H1 (cell line): ENCODE results near the gene CENPW. TPM values are rescaled to one million over a fixed set of nuclear protein-coding genes. Genes with fewer than 3 reads are reported as not detected.

ENCODE experiments used
- BCL11A ChIP-seq, 2 experiments: IDR thresholded peaks; one replicate each; pipeline ENCODE4 v1.6.1; 2011; ENCODE audit warnings: low read depth in 2 of 2, low read length in 2 of 2, mild to moderate bottlenecking in 2 of 2
- BRCA1 ChIP-seq: IDR thresholded peaks from 2 replicates; pipeline ENCODE4 v1.6.1; 2012; ENCODE audit warnings: low read depth, low read length, improper control_type of control experiment
- CHD1 ChIP-seq: IDR thresholded peaks from 2 replicates; pipeline ENCODE4 v1.6.1; 2012; ENCODE audit warnings: low read depth, low read length, improper control_type of control experiment
- GABPA ChIP-seq: IDR thresholded peaks from 2 replicates; pipeline ENCODE4 v1.6.1; 2011; ENCODE audit warnings: mild to moderate bottlenecking, low read length, moderate library complexity, borderline replicate concordance; ENCODE audit not compliant: insufficient read depth
- KDM1A ChIP-seq: fragments of 200-600, 300-600 bp; sonication (generic); IDR thresholded peaks from 2 replicates; pipeline ENCODE4 v1.7.1; 2016; ENCODE audit warnings: mild to moderate bottlenecking, low read length, borderline replicate concordance
- SIRT6 ChIP-seq: IDR thresholded peaks from one replicate; pipeline ENCODE4 v1.7.1; 2012; ENCODE audit warnings: low read length, inconsistent platforms
- TBP ChIP-seq: IDR thresholded peaks from 2 replicates; pipeline ENCODE4 v1.6.1; 2011; ENCODE audit warnings: low read depth, low read length, improper control_type of control experiment
- polyA plus RNA-seq, 7 experiments: library from polyadenylated mRNA; depleted of rRNA in 3 of 7; stranded (reverse) in 5 of 7; unstranded in 2 of 7; fragments of >200 nt in 5 of 7; fragments of 200-250 nt in 2 of 7; gene quantifications; 1 replicate in 5 of 7; 2 replicates in 1 of 7; 4 replicates in 1 of 7; pipeline versions ENCODE4 v1.2.1 to v1.2.3, GENCODE V29; 2011 to 2013; ENCODE audit warnings: missing spikeins in 2 of 7, mixed read lengths in 2 of 7
- total RNA-seq: library from RNA; stranded (reverse); fragmentation: NEBNext Ultra II Directional; extraction: Animal tissue kit (Norgen Biotek cat#: 25700); gene quantifications from 2 replicates; pipeline ENCODE4 v1.2.1, GENCODE V29; 2021

CENPW gene
- total and polyA plus RNA-seq, 2 of the 8 experiments (the other 6 are each of a cell fraction or from before 2014, with no cell fraction given), result 22.0 to 91.1 TPM

DNA sequence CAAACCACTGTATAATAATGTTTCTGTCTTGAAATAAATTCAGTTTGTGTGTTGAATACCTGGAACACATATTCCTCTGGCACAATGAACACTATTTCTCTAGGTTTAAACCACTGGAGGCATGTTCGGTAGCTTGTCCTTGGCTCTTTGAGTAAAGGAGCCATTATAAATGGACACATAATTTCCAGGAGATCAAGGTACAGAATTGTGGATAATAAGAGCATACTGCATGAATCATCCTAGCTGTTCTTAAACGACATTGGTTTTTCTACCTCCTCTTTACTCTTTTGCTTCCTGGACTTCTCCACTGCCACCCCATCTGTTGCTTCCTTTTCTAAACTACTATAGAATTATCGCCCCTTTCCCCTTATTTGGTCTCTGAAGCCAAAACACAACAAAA lies 1.2 kb downstream of the CENPW start (continued):
- TF ChIP-seq TBP, result no peak
- no peak for TF ChIP-seq SIRT6
- TF ChIP-seq BCL11A (IDR thresholded peaks at IDR 0.05; ENCODE audit: low read depth in 2 of 2, low read length in 2 of 2), result no peak
- no peak for TF ChIP-seq KDM1A
- TF ChIP-seq GABPA, result no peak
- TF ChIP-seq CHD1, result no peak
- TF ChIP-seq BRCA1, result no peak
